Sigmoid colon (tissue), 7 donors: ENCODE data around the gene EAPP. TPM values are rescaled to one million over a fixed set of nuclear protein-coding genes. Genes with fewer than 3 reads are reported as not detected.
"Not testable (repeated sequence)": the region's sequence is repeated elsewhere in the genome, so short reads cannot be mapped to it uniquely, and the experiment has no call there.

ENCODE experiments used
- DNase-seq: peaks from one replicate; pipeline ENCODE4 v3.0.0-alpha.2; 2019
- H3K27ac ChIP-seq, 4 donors: fragments of 200-600 bp; sonication (generic); one replicate each; pipeline ENCODE4 v1.5.1; 2016 to 2019; ENCODE audit warnings: mild to moderate bottlenecking in 1 of 4
- H3K27me3 ChIP-seq, 3 donors: fragments of 200-600 bp; sonication (generic); one replicate each; pipeline ENCODE4 v1.5.1; 2019; ENCODE audit warnings: mild to moderate bottlenecking in 1 of 3
- H3K36me3 ChIP-seq, 4 donors: fragments of 200-600 bp; sonication (generic); one replicate each; pipeline ENCODE4 v1.5.1; 2016 to 2019
- H3K4me1 ChIP-seq, 4 donors: fragments of 200-600 bp; sonication (generic); one replicate each; pipeline ENCODE4 v1.5.1; 2017 to 2019
- H3K4me3 ChIP-seq, 4 donors: fragments of 200-600 bp; sonication (generic); one replicate each; pipeline ENCODE4 v1.5.1; 2017 to 2019; ENCODE audit warnings: mild to moderate bottlenecking in 2 of 4, moderate library complexity in 1 of 4
- H3K9me3 ChIP-seq, 4 donors: fragments of 200-600 bp in 3 of 4; sonication (generic) in 3 of 4; one replicate each; pipeline versions ENCODE4 v1.5.1 to v1.6.1; 2013 to 2019
- CTCF ChIP-seq, 4 experiments: fragments of 450-650 bp in 3 of 4; fragments of 200-600 bp in 1 of 4; IDR thresholded peaks; one replicate each; pipeline ENCODE4 v1.5.1; 2016 to 2019; ENCODE audit warnings: antibody characterized with exemption in 4 of 4, mild to moderate bottlenecking in 3 of 4, moderate library complexity in 2 of 4
- EP300 ChIP-seq, 4 donors: sonication (generic); formaldehyde crosslinking; IDR thresholded peaks; one replicate each; pipeline ENCODE4 v1.6.1; 2017; ENCODE audit warnings: antibody characterized with exemption in 4 of 4
- POLR2A ChIP-seq, 2 donors: fragments of 450-650 bp; IDR thresholded peaks; one replicate each; pipeline ENCODE4 v1.6.1; 2016; ENCODE audit warnings: antibody characterized with exemption in 2 of 2, mild to moderate bottlenecking in 2 of 2, moderate library complexity in 2 of 2
- POLR2AphosphoS5 ChIP-seq, 4 donors: sonication (generic); formaldehyde crosslinking; IDR thresholded peaks; one replicate each; pipeline ENCODE4 v1.6.1; 2017; ENCODE audit warnings: antibody characterized with exemption in 4 of 4
- WGBS, 2 donors: extraction: QIAGEN DNeasy Blood & Tissue Kit; methylation state at CpG; one replicate each; pipeline ENCODE4 v1.1.7; 2013; 5-methylcytosine and 5-hydroxymethylcytosine counted together
- intact Hi-C: fragments of 100-400 bp; cut with DNase I; formaldehyde crosslinking; loops from one replicate; pipeline ENCODE4 v1.15.1; 2023
- polyA plus RNA-seq, 3 donors: library from polyadenylated mRNA; stranded (reverse); fragments of 200-250 nt; gene quantifications; one replicate each; pipeline ENCODE4 v1.2.3, GENCODE V29; 2013
- total RNA-seq, 4 donors: library from RNA; depleted of rRNA; stranded (reverse); fragments of >200 nt; gene quantifications; one replicate each; pipeline ENCODE4 v1.1.0, GENCODE V29; 2016
- donor health status: healthy with polysubstance abuse.
- donor health status: Bipolar disorder and iron deficiency.
- donor health status: healthy.

EAPP gene
- total and polyA plus RNA-seq, 7 donors, result 25.5 to 133 (median 44.9) TPM

GRCh38 chr14:34538871-34539406 lies 562 bp downstream of the EAPP start:
- no peak for DNase-seq
- intact Hi-C loops, result loop anchor here (5.0 kb wide), 2 partner anchors 42 to 77 kb away; partner anchors contain the start of gene SPTSSA
- Histone ChIP-seq H3K9me3 (no peaks in the 10 kb centered on the region), H3K4me1 (peaks cover 0 to 28% (median 21%) of the 10 kb centered on the region in 4 donors), H3K4me3 (peak overlapping the region; percentile 70 to 93 (median 86)), H3K27ac (peak overlapping the region; percentile 89 to 98 (median 96)), H3K27me3 (no peaks in the 10 kb centered on the region), H3K36me3 (peaks cover 0 to 36% (median 19%) of the 10 kb centered on the region in 4 donors)
- 1 to 2% methylated on average over 15 of the region's 15 CpGs for WGBS, 2 donors
- no peak for TF ChIP-seq POLR2A (IDR thresholded peaks at IDR 0.05)
- no peak for TF ChIP-seq POLR2AphosphoS5 (IDR thresholded peaks at IDR 0.05)
- TF ChIP-seq EP300 (IDR thresholded peaks at IDR 0.05), result no peak
- no peak for TF ChIP-seq CTCF (IDR thresholded peaks at IDR 0.05)

DNA sequence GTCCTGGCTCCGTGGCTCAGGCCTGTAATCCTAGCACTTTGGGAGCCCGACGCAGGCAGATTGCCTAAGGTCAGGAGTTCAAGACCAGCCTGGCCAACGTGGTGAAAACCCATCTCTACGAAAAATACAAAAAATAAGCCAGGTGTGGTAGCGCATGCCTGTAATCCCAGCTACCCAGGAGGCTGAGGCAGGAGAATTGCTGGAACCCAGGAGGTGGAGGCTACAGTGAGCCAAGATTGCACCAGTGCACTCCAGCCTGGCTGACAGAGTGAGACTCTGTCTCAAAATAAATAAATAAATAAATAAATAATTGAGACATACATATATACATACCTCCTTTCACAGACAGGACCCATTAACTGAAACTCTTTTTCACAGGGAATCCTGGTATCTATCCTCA lies 1.4 kb downstream of the EAPP start:
- 21 to 62% methylated on average over 6 of the region's 6 CpGs for WGBS, 2 donors
- not testable (repeated sequence) for H3K27me3 ChIP-seq, H3K9me3 ChIP-seq, DNase-seq
- Histone ChIP-seq H3K27ac (peak overlapping the region in 3 of 4 donors; percentile 89 to 98 (median 98)), H3K4me1 (peaks cover 0 to 28% (median 21%) of the 10 kb centered on the region in 4 donors), H3K36me3 (peaks cover 0 to 45% (median 26%) of the 10 kb centered on the region in 4 donors), H3K4me3 (peak overlapping the region; percentile 70 to 93 (median 86))
- intact Hi-C loops, result loop anchor here (5.0 kb wide), 2 partner anchors 41 to 76 kb away; partner anchors contain the start of gene SPTSSA

DNA sequence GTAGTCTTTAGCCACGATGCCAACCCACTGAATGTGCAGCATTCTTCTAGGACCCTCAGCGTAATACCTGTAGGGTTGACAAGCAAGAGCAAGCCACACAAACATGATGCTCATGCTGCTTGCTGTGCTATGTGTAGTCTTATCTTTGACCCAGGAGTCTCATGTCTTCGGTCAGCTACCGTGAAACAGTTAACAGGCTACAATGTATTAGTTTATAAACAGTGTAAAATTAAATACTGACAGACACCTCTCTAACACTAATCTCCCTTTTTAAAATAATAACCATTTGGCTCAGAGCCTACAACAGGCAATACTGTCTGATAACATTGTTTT lies 1.9 kb downstream of the EAPP start:
- intact Hi-C loops, result loop anchor here (5.0 kb wide), 2 partner anchors 40 to 75 kb away; partner anchors contain the start of gene SPTSSA
- peaks cover 2 to 49% (median 30%) of the 10 kb centered on the region in 4 donors for H3K36me3 ChIP-seq
- H3K27ac ChIP-seq, result peak overlapping the region in 3 of 4 donors; percentile 89 to 98 (median 98)

GRCh38 chr14:34536951-34537676 lies 2.4 kb downstream of the EAPP start:
- WGBS, 2 donors, result 91 to 95% methylated on average over 4 of the region's 4 CpGs
- H3K27ac ChIP-seq, result peak overlapping the region in 2 of 4 donors; percentile 89 to 98
- H3K4me1 ChIP-seq, result peaks cover 0 to 28% (median 21%) of the 10 kb centered on the region in 4 donors
- DNase-seq, result no peak
- TF ChIP-seq POLR2A (IDR thresholded peaks at IDR 0.05), result no peak
- TF ChIP-seq CTCF (IDR thresholded peaks at IDR 0.05), result no peak
- no peak for TF ChIP-seq EP300 (IDR thresholded peaks at IDR 0.05)
- TF ChIP-seq POLR2AphosphoS5 (IDR thresholded peaks at IDR 0.05), result no peak
- H3K27me3 ChIP-seq, result no peaks in the 10 kb centered on the region
- H3K9me3 ChIP-seq, result no peaks in the 10 kb centered on the region
- H3K36me3 ChIP-seq, result peaks cover 8 to 55% (median 35%) of the 10 kb centered on the region in 4 donors
- H3K4me3 ChIP-seq, result peak overlapping the region in 1 of 4 donors; percentile 92
- intact Hi-C loops, result loop anchor here (5.0 kb wide), 2 partner anchors 40 to 75 kb away; partner anchors contain the start of gene SPTSSA

More for the DNA sequence above, 1.9 kb downstream of the EAPP start:
- Histone ChIP-seq H3K4me3 (peak overlapping the region in 2 of 4 donors; percentile 70 to 92), H3K4me1 (peaks cover 0 to 28% (median 21%) of the 10 kb centered on the region in 4 donors), H3K27me3 (no peaks in the 10 kb centered on the region), H3K9me3 (no peaks in the 10 kb centered on the region)
- WGBS, 2 donors, result 30 to 82% methylated on average over 4 of the region's 4 CpGs
- no peak for DNase-seq
- TF ChIP-seq CTCF (IDR thresholded peaks at IDR 0.05) (no peak), POLR2A (IDR thresholded peaks at IDR 0.05) (no peak), POLR2AphosphoS5 (IDR thresholded peaks at IDR 0.05) (no peak), EP300 (IDR thresholded peaks at IDR 0.05) (no peak)

DNA sequence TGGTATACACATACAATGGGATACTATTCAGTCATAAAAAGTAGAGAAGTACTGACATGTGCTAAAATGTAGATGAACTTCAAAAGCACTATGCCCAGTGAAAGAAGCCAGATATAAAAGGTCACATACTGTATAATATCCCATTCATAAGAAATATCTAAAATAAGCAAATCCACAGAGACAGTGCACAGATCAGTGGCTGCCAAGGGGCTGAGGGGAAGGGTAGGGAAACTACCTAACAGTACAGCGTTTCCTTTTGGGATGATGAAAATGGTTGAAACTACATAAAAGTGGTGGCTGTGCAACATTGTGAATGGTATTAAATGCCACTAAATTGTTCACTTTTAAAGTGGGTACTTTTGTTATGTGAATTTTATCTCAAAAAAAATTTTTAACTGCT lies 11.9 kb downstream of the EAPP start:
- intact Hi-C loops, result no loop called here
- no peaks in the 10 kb centered on the region for H3K9me3 ChIP-seq
- 95 to 97% methylated on average over 1 of the region's 1 CpG for WGBS, 2 donors
- DNase-seq, result no peak
- H3K27me3 ChIP-seq, result no peaks in the 10 kb centered on the region
- H3K4me1 ChIP-seq, result no peaks in the 10 kb centered on the region
- no peak overlapping the region for H3K4me3 ChIP-seq
- H3K36me3 ChIP-seq, result peaks cover 61 to 99% (median 82%) of the 10 kb centered on the region in 4 donors
- no peak overlapping the region for H3K27ac ChIP-seq
- TF ChIP-seq CTCF (IDR thresholded peaks at IDR 0.05) (no peak), POLR2AphosphoS5 (IDR thresholded peaks at IDR 0.05) (no peak), EP300 (IDR thresholded peaks at IDR 0.05) (no peak), POLR2A (IDR thresholded peaks at IDR 0.05) (no peak)

- H3K4me3 ChIP-seq, H3K9me3 ChIP-seq, H3K4me1 ChIP-seq, intact Hi-C loops, H3K27me3 ChIP-seq, DNase-seq, H3K27ac ChIP-seq: not testable (repeated sequence)
- peaks cover 75 to 99% (median 85%) of the 10 kb centered on the region in 4 donors for H3K36me3 ChIP-seq
- 95 to 96% methylated on average over 8 of the region's 8 CpGs for WGBS, 2 donors
Observed at GRCh38 chr14:34524216-34524615, 15.3 kb downstream of the EAPP start.
